AG09309 (cell line): ENCODE data around the gene MYO1B.

ENCODE experiments used
- DNase-seq: peaks from one replicate; pipeline ENCODE4 v3.0.0-alpha.2; 2010; ENCODE audit warnings: low read depth
- H3K4me3 ChIP-seq: 2 replicates; pipeline ENCODE4 v1.5.1; 2011; ENCODE audit warnings: mild to moderate bottlenecking, low read depth, low read length, moderate library complexity; ENCODE audit not compliant: control insufficient read depth
- CTCF ChIP-seq: IDR thresholded peaks from 2 replicates; pipeline ENCODE4 v1.5.1; 2011; ENCODE audit warnings: mild to moderate bottlenecking, low read depth, low read length, inconsistent platforms; ENCODE audit not compliant: insufficient read depth, control insufficient read depth; ENCODE audit errors: missing control alignments

MYO1B gene

GRCh38 chr2:191415101-191415500, 169.9 kb downstream of the MYO1B start:
- no peak for DNase-seq
- no peak for TF ChIP-seq CTCF
- H3K4me3 ChIP-seq = no peak overlapping the region

- no peak overlapping the region for H3K4me3 ChIP-seq
- TF ChIP-seq CTCF = no peak
- DNase-seq = no peak
Observed at GRCh38 chr2:191415858-191416257, 170.7 kb downstream of the MYO1B start.

- no peak for DNase-seq
- TF ChIP-seq CTCF = no peak
- no peak overlapping the region for H3K4me3 ChIP-seq
Observed at GRCh38 chr2:191417746-191418145, 172.5 kb downstream of the MYO1B start.

GRCh38 chr2:191421950-191422349, 176.7 kb downstream of the MYO1B start:
- DNase-seq = no peak
- H3K4me3 ChIP-seq = no peak overlapping the region
- no peak for TF ChIP-seq CTCF

- H3K4me3 ChIP-seq = no peak overlapping the region
- TF ChIP-seq CTCF = no peak
- DNase-seq = no peak
Observed at GRCh38 chr2:191427031-191427430, 181.8 kb downstream of the MYO1B start.

- peak; percentile 42 for DNase-seq
- H3K4me3 ChIP-seq = no peak overlapping the region
- TF ChIP-seq CTCF = no peak
Observed at GRCh38 chr2:191428141-191428540, 182.9 kb downstream of the MYO1B start.

- no peak for DNase-seq
- H3K4me3 ChIP-seq = no peak overlapping the region
- TF ChIP-seq CTCF = no peak
Observed at GRCh38 chr2:191430476-191430875, 185.3 kb downstream of the MYO1B start.
